HEK293T (cell line): ENCODE measurements around the gene BTK.
A peak's percentile ranks its signal among the peaks of the same experiment; 100 is the strongest.

Experiments used
- CTCF ChIA-PET: fragments of 350-600 bp; formaldehyde crosslinking; extraction: SDS; loops from one replicate; lab custom pipeline; 2021; ENCODE audit warnings: antibody characterized with exemption, inconsistent platforms; lab: Yijun Ruan, JAX
- POLR2A ChIA-PET: fragments of 350-600 bp; formaldehyde crosslinking; extraction: SDS; loops from one replicate; lab custom pipeline; 2020; ENCODE audit warnings: antibody characterized with exemption, inconsistent platforms; lab: Yijun Ruan, JAX
- DNase-seq: peaks from one replicate; pipeline ENCODE4 v3.0.0; 2012; ENCODE audit warnings: mixed read lengths; ENCODE audit errors: extremely low spot score
- ARNT ChIP-seq: fragments of 450-650 bp; IDR thresholded peaks from 2 replicates; pipeline ENCODE4 v1.6.1; 2017; ENCODE audit warnings: mild to moderate bottlenecking
- BHLHE40 ChIP-seq: fragments of 450-650 bp; IDR thresholded peaks from 2 replicates; pipeline ENCODE4 v1.6.1; 2016; ENCODE audit warnings: mild to moderate bottlenecking, moderate library complexity, borderline replicate concordance
- CTBP1 ChIP-seq: fragments of 450-650 bp; IDR thresholded peaks from 2 replicates; pipeline ENCODE4 v1.6.1; 2016; ENCODE audit warnings: borderline replicate concordance
- ELF4 ChIP-seq: fragments of 450-650 bp; IDR thresholded peaks from 2 replicates; pipeline ENCODE4 v1.6.1; 2017; ENCODE audit warnings: antibody characterized with exemption
- FOXA1 ChIP-seq: fragments of 450-650 bp; IDR thresholded peaks from 2 replicates; pipeline ENCODE4 v1.6.1; 2016; ENCODE audit warnings: mild to moderate bottlenecking
- FOXK2 ChIP-seq: fragments of 450-650 bp; IDR thresholded peaks from 2 replicates; pipeline ENCODE4 v1.6.1; 2016; ENCODE audit warnings: mild to moderate bottlenecking
- FOXM1 ChIP-seq: fragments of 450-650 bp; IDR thresholded peaks from 2 replicates; pipeline ENCODE4 v1.6.1; 2017; ENCODE audit warnings: mild to moderate bottlenecking, borderline replicate concordance
- HDGF ChIP-seq: fragments of 450-650 bp; IDR thresholded peaks from 2 replicates; pipeline ENCODE4 v1.6.1; 2017; ENCODE audit warnings: antibody characterized with exemption, borderline replicate concordance
- L3MBTL2 ChIP-seq: fragments of 450-650 bp; conservative IDR thresholded peaks from 2 replicates; pipeline ENCODE4 v1.6.1; 2016; ENCODE audit warnings: mild to moderate bottlenecking
- LEF1 ChIP-seq: fragments of 450-650 bp; IDR thresholded peaks from 2 replicates; pipeline ENCODE4 v1.6.1; 2017; ENCODE audit warnings: mild to moderate bottlenecking, borderline replicate concordance
- NFRKB ChIP-seq: fragments of 450-650 bp; IDR thresholded peaks from 2 replicates; pipeline ENCODE4 v1.6.1; 2016; ENCODE audit warnings: mild to moderate bottlenecking, moderate library complexity
- SP1 ChIP-seq: fragments of 450-650 bp; IDR thresholded peaks from 2 replicates; pipeline ENCODE4 v1.6.1; 2017
- SUZ12 ChIP-seq: fragments of 450-650 bp; IDR thresholded peaks from 2 replicates; pipeline ENCODE4 v1.6.1; 2016; ENCODE audit warnings: mild to moderate bottlenecking
- TARDBP ChIP-seq: fragments of 450-650 bp; IDR thresholded peaks from 2 replicates; pipeline ENCODE4 v1.6.1; 2016
- ZNF384 ChIP-seq: fragments of 450-650 bp; IDR thresholded peaks from 2 replicates; pipeline ENCODE4 v1.6.1; 2016
- TF ChIP-seq, protein P1 (sequence below): fragments of 450-650 bp; IDR thresholded peaks from 2 replicates; pipeline ENCODE4 v1.6.1; 2016

BTK gene

DNA sequence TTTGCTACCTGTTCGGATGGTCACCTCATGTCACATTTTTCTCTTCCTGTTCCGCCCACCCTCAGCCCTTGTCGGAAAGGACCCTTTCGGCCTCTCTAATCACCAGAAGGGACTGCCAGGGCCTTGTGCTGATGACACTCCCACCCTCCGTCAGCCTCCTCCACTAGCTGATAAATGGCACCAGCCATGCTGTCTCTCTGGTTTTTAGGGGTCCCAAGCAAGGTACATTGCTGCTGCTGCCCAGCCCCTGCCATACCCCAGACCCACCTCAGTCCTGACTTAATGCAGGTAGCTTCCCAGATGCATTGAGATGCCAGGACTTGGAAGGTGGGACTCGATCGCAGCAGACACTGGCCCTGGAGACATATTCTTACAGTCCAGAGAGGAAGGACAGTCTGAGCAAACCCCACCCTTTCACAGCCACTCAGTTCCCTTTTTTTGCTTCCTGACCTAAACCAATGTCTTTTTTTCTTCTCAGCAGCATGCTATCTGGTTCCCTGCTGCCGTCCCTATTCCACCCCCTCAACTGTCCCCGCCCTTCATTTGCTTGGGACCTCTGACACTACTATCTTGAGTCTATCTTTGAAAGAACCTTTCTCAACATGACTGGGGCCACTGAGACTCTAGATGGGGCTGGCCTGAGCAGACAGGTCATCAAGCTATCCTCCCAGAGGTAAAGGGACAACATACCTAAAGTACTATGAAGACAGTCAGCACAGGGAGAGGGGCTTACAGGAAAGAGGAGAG lies at the start of gene BTK:
BTK (minus strand) TSS at position 397 of the 747 bp plus-strand sequence. CDS start 10,907 bp downstream, outside the sequence.
- ChIA-PET POLR2A (interaction anchor here (1.0 kb wide), 1 partner anchor 10 kb away, joined by 3 read pairs; no protein-coding TSS in a partner anchor), CTCF (no interaction called here)
- no peak for DNase-seq
- TF ChIP-seq NFRKB = no peak
- TF ChIP-seq ELF4 = no peak
- TF ChIP-seq ZNF384 = no peak
- TF ChIP-seq BHLHE40 = no peak
- TF ChIP-seq, protein P1, sequence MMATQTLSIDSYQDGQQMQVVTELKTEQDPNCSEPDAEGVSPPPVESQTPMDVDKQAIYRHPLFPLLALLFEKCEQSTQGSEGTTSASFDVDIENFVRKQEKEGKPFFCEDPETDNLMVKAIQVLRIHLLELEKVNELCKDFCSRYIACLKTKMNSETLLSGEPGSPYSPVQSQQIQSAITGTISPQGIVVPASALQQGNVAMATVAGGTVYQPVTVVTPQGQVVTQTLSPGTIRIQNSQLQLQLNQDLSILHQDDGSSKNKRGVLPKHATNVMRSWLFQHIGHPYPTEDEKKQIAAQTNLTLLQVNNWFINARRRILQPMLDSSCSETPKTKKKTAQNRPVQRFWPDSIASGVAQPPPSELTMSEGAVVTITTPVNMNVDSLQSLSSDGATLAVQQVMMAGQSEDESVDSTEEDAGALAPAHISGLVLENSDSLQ = no peak
- TF ChIP-seq SUZ12 = no peak
- no peak for TF ChIP-seq TARDBP
- TF ChIP-seq CTBP1 = no peak
- no peak for TF ChIP-seq FOXM1
- no peak for TF ChIP-seq HDGF
- TF ChIP-seq FOXA1 = no peak
- no peak for TF ChIP-seq SP1
- no peak for TF ChIP-seq FOXK2
- no peak for TF ChIP-seq LEF1
- no peak for TF ChIP-seq ARNT

DNA sequence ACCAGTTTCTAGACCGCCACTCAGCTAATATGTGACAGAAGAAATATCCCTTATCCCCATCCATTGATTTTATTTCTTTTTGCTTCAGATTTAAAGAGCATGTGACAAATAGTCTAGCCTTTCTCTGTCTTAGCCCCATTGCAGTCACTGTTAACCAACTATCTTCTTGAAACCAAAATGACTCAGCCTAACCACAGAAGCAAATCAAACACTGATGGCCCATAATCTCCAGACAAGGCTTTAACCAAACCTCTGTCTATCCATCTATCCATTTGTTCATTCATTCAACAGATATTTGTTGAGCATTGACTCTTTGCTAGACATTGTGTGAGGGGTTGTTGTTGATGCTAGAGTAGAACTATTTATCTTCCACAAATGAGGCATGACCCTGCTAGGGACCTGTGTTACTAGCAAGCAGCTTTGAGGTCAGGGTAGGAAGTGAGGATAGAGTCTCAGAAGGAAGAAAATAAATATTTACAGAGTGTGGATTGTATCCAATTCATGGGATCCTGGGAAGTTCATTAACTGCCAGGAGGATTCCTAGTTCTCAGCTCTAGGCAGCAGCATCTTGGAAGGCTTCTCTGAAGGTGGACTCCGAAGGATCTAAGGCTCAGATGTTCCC lies 44.6 kb upstream of the BTK start:
- no peak for DNase-seq
- TF ChIP-seq FOXK2 = no peak
- TF ChIP-seq, protein P1 = no peak
- TF ChIP-seq LEF1 = no peak
- POLR2A ChIA-PET = interaction anchor here (1.0 kb wide), 2 partner anchors 12 to 40 kb away, joined by 3 read pairs; partner anchors contain the start of gene RPL36A
- CTCF ChIA-PET = no interaction called here

DNA sequence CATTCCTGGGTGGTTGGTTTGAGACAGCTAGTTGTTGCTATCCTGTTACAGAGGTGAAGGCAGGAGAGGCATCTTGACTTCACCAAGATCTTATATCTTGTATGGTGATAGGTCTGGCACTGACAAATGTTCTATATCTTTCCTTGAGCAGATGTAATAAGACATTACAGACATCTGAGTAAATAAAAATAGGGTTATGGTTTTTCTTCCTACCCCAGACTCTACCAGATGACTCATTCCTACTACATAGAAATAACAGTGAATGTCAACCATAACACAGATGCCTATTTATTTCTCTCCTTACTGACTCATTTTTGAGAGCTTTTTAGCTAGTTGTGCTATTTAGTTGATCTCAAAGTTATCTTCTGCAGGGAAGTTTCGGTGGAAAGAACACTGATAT lies 43.9 kb upstream of the BTK start:
- POLR2A ChIA-PET = interaction anchor here (1.0 kb wide), 1 partner anchor 11 kb away, joined by 3 read pairs; no protein-coding TSS in a partner anchor
- no peak for TF ChIP-seq HDGF
- TF ChIP-seq LEF1 = no peak
- TF ChIP-seq ELF4 = no peak
- no peak for TF ChIP-seq BHLHE40
- no peak for TF ChIP-seq FOXK2
- TF ChIP-seq SUZ12 = no peak
- no peak for TF ChIP-seq ZNF384
- DNase-seq = no peak
- CTCF ChIA-PET = no interaction called here

DNA sequence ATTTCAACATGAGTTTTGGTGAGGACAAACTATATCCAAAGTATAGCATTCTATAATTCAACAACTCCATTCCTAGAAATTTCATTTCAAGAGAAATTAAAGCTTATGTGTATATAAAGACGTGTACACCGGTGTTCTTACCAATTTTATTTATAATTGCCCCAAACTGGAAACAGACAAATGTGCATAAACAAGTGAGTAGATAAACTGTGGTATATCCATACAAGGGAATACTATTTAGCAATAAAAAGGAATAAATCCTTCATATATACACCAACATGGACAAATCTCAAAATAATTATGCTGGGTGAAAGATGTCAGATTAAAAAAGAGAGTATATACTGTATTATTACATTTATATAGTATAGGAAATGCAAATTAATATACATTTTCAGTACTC lies 42.0 kb upstream of the BTK start:
- TF ChIP-seq NFRKB (no peak), FOXK2 (no peak), TARDBP (no peak), BHLHE40 (no peak)
- TF ChIP-seq, protein P1 = no peak
- CTCF ChIA-PET = interaction anchor here (0.7 kb wide), 1 partner anchor 70 kb away, joined by 3 read pairs; no protein-coding TSS in a partner anchor
- DNase-seq = no peak
- POLR2A ChIA-PET = interaction anchor here (1.2 kb wide), 1 partner anchor 9 kb away, joined by 4 read pairs; no protein-coding TSS in a partner anchor

DNA sequence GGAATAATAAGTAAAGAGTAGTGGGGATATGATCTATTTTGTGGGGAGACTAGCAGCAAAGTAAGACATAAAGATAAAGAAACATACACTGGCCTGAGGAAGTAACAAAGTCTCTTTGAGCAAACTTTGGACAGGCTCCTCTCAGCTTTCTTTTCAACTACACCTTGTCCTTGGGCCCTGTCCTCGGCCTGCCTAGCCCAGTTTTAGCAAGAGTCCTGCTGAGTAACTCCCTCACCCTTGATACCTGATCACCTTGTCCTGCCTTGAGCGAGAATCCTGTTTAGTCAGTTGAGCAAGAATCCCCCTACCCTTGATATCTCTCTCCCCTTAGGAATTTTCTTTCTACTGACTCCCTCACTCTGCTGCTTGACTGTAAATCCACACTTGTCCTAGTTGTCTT lies 33.5 kb upstream of the BTK start:
- ChIA-PET POLR2A (interaction anchor here (1.3 to 3.0 kb wide), 4 partner anchors 9 to 29 kb away, joined by 3 to 13 read pairs (median 4); partner anchors contain the start of gene RPL36A), CTCF (interaction anchor here (1.2 kb wide), 1 partner anchor 29 kb away, joined by 3 read pairs; no protein-coding TSS in a partner anchor)
- no peak for DNase-seq
- TF ChIP-seq CTBP1 (no peak), SP1 (no peak), BHLHE40 (no peak)

DNA sequence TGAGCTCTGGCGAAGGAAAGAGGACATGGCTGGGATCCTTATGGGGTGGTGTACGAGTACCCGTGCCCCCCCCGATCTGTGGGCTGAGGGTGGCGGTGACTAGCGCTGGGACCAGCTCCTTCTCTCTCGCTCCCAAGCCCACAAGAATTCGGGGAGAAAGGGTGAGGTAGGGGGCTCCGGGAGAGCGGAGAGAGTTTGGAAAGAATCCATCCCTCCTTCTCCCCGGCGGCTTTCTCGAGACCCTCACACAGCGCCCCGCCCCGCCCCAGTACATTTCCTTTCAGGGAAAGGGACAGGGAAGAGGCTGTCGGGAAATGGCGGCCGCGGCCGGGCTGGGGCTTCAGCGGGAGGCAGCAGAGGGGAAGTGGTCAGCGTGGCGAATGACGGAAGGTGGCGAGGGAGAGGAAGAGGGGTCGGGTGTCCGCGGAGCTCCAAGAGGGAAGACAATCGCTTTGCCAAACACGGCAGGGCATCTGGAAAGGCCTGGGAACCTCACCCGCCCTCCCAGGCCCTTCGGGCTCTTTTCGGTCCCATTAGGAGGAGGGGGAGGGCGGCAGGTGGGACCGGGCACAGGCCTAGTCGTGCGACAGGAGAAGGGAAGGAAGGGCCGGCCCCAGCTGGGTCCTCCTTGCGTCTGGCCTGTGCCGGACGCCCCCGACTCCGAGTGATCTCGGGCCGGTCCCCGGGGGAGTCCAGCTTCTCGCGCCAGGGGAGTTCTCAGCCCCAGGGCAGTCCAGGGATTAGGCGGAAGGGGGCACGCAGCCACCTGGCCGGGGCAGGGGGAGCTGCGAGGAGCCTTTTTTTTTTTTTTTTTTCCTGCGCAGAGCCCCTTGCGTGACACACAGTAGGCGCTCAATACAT lies 32.2 kb upstream of the BTK start:
- POLR2A ChIA-PET = interaction anchor here (0.6 to 3.0 kb wide), 8 partner anchors 10 to 174 kb away, joined by 3 to 13 read pairs (median 4); partner anchors contain the start of genes GLA, RPL36A and TIMM8A
- TF ChIP-seq L3MBTL2 (peak; percentile 52; the same call in 1 of the 2 replicates), ZNF384 (peak; percentile 69; the same call in 1 of the 2 replicates), FOXM1 (no peak)
- CTCF ChIA-PET = interaction anchor here (0.6 kb wide), 1 partner anchor 77 kb away, joined by 3 read pairs; no protein-coding TSS in a partner anchor
- peak; percentile 43 for DNase-seq
